Stimulated activated CD8-positive, alpha-beta memory T cell treated with anti-CD3 and anti-CD28 coated beads, Interleukin-4, amount 100 ng/mL, for 24 hours (primary cell): ENCODE measurements around the gene NKAIN1.
"Not testable (repeated sequence)": the region's sequence is repeated elsewhere in the genome, so short reads cannot be mapped to it uniquely, and the experiment has no call there.

Experiments
- DNase-seq: peaks from one replicate; pipeline ENCODE4 v3.0.0-alpha.2; 2020; ENCODE audit warnings: low read depth

NKAIN1 gene

DNA sequence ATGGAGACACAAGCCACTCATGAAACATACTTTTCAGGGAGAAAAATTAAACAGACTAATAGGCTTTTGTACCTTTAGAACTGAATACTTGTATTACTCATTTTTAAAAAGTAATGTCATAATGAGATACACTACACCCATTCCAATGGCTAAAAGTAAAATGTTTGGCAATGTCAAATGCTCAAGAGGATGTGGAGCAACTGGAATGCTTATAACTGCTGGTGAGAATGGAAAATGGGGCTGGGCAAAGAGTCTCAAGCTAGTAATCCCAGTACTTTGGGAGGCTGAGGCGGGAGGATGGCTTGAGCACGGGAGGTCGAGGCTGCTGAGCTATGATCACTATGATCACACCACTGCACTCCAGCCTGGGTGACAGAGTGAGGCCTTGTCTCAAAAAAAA is 86.3 kb downstream of the NKAIN1 start:
- DNase-seq = no peak

DNA sequence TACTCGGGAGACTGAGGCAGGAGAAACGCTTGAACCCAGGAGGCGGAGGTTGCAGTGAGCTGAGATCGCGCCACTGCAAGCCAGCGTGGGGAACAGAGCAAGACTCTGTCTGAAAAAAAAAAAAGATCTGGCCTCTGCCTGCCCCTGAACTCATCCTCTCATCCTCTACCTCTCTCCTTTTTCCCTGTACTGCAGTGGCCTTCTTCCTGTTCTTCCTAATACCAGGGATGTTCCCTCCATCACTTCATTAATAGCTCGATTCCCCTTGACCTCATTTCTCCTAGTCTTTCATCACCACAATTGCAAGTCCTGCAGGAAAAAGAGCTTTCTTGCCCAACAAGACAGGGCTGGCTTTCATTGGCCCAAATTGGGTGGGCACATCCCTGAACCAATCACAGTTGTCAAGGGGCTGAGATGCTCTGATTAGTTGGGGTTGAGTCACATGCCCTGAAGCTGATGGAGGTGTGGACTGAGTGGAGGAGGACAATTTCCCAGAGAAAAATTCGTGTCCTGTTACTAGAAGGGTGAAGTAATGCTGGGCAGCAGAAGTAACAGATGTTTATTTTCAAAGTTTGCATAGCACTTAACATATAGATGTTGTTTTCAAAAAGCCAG is 87.4 kb downstream of the NKAIN1 start:
- no peak for DNase-seq

DNA sequence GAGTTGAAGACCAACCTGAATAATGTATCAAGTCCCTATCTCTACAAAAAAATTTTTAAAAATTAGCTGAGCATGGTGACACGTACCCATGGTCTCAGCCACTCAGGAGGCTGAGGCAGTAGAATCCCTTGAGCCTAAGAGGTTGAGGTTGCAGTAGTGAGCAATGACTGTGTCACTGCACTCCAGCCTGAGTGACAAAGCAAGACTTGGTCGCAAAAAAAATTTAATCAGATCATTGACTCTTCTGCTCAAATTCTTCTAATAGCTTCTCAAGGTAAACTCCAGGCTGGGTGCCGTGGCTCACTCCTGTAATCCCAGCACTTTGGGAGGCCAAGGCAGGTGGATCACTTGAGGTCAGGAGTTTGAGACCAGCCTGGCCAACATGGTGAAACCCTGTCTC is 88.3 kb downstream of the NKAIN1 start:
- no peak for DNase-seq

DNA sequence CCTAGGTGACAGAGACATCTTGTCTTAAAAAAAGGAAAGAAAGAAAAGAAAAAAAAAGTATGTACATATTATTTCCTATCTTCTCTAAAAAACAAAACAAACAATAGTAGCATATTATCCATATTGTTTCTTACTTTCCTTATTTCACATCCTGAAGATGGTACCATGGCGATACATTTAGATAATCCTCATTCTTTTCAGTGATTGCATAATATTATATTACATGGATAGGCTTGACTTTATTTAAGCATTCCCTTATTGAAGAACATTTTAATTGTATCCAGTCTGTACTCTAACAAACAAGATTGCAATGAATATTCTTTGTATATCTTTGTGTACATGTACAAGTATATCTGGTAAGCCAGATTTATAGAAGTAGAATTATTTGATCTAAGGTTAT is 91.3 kb downstream of the NKAIN1 start:
- DNase-seq = no peak

DNA sequence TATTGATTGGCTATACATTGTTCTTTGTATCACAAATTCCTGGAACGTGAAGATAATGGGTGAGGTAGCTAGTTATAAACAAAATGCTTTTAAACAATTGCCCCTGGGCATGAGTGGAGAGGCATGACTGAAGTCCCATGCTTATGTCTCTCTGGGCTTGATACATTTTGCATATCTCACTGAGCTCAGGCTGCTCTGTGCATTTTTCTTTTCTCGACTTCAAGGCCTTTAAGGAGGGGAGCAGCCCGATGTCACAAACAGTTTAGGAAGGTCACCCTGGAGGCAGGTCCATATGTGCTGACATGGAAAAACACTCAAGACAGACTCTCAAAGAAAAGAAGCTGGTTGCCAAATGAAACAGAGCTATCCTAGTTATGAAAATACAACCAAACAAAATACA is 94.0 kb downstream of the NKAIN1 start:
- no peak for DNase-seq

DNA sequence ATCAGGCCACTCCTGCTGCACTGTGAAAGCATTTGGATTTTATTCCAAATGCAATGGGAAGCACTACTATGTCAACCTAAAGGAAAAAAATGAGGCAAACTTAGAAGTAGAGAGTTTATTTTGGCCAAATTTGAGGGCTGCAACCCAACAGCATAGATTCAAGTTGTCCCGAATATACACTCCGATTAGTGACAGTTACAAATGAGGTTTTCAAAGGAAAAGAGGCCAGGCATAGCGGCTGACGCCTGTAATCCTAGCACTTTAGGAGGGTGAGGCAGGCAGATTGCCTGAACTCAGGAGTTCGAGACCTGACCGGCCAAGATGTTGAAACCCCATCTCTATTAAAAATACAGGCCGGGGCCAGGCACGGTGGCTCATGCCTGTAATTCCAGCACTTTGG is 95.2 kb downstream of the NKAIN1 start:
- DNase-seq = no peak

DNA sequence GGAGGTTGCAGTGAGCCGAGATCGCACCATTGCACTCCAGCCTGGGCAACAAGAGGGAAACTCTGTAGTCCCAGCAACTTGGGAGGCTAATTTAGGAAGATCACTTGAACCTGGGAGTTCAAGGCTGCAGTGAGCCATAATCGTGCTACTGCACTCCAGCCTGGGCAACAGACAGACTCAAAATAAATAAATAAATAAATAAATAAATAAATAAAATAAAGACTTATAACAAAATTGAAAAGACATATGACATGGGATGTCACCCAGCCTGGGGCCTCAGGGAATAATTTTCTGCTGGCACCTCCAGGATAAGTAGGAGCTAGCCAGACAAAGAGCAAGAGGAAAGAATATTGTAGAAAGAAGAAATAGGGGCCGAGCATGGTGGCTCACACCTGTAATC is 96.2 kb downstream of the NKAIN1 start:
- DNase-seq = no peak

DNA sequence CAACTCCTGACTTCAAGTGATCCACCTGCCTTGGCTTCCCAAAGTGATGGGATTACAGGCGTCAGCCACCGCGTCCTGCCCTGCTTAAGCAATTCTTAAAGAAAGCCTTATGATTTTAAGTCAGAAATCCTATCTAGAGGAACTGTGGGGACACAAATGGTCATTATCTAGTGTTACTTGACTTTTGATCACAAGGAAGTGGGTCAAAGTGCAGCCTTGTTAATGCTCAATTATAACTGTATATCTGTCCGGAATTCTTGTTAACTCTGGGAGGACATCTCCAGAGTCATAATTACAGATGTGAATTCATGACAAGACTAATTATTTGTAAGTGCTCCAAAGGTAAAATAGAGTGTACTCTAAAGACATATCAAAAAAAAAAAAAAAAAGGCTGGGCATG is 97.3 kb downstream of the NKAIN1 start:
- DNase-seq = no peak

DNA sequence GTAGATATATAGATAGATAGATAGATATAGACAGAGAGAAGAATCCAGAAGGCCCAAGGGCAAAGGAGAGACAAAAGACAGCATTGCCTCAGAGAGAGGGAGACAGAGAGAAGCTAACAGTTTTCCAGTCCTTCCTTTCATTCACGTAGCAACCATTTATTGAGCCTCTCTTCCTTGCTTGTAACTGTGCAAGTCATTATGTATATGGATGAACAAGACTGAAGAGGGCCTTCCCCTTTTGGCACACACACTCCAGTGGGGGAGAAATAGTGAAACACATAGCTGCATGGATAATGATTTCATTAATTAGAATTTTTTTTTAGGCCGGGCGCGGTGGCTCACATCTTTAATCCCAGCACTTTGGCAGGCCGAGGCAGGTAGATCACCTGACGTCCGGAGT is 99.4 kb downstream of the NKAIN1 start:
- DNase-seq = no peak

DNA sequence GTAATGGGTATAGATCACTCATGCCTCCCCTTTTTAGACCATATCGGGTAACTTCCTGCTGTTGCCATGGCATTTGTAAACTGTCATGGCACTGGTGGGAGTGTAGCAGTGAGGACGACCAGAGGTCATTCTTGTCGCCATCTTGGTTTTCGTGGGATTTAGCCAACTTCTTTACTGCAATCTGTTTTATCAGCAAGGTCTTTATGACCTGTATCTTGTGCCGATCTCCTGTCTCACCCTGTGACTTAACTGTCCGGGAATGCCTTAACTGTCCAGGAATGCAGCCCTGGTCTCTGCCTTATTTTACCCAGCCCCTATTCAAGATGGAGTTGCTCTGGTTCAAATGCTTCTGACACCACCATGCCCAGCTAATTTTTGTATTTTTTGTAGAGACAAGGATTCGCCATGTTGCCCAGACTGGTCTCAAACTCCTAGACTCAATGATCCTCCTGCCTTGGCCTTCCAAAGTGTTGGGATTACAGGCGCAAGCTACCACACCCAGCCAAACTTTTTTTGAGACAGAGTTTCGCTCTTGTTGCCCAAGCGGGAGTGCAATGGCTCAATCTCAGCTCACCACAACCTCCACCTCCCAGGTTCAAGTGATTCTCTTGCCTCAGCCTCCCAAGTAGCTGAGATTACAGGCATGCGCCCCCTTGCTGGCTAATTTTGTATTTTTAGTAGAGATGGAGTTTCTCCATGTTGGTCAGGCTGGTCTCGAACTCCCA is 100.7 kb downstream of the NKAIN1 start:
- DNase-seq = not testable (repeated sequence)

DNA sequence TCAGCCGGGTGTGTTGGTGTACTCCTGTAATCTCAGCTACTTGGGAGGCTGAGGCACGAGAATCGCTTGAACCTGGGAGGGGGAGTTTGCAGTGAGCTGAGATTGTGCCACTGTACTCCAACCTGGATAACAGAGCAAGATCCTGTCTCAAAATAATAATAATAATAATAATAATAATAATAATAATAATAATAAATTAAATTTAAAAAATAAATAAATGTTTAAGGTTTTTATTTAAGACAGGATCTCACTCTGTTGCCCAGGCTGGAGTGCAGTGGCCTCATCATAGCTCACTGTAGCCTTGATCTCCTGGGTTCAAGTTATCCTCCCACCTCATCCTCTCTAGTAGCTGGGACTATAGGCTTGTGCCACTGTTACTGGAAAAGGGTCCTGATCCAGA is 101.8 kb downstream of the NKAIN1 start:
- not testable (repeated sequence) for DNase-seq

DNA sequence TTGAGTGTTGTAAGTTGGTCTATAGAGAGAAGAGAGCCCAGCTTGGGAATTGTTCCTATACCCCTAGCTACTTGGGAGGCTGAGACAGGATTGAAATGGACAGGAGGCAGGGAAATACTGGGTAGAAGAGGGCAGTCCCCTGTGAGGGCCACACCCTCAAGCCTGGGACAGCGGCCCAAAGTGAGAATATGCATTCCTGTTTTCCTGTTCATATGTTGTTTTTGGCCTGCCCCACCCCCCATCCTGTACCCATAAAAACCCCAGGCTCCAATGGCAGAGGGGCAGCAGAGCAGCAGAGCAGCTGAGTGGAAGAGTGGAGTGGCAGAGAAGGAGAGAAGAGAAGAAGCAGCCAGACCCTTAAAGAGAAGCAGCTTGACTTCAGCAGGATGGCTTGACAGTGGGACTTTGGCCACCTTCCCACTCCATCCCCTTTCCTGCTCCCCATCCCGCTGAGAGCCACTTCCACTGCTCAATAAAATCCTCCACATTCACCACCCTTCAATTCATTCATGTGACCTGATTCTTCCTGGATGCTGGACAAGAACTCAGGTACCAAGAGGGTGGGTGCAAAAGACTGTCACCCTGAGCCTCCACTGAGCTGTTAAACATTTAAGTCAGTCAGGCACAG is 103.6 kb downstream of the NKAIN1 start:
- DNase-seq = no peak

DNA sequence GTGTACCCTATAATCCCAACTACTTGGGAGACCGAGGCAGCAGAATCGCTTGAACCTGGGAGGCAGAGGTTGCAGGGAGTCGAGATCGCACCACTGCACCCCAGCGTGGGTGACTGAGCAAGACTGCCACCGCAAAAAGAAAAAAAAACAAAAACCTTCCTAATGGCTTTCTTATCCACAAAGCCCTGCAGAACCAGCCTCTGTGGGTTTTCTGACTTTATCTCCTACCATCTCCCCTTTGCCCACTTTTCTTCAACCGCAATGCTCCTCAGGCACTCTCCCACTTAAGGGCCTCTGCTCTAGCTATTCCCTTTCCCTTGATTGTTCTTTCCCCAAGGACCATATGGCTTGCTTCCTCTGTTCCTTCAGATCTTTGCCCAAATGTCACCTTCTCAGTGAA is 106.3 kb downstream of the NKAIN1 start:
- no peak for DNase-seq
